ENCODE measurements around the gene MYLK. TPM values are rescaled to one million over a fixed set of nuclear protein-coding genes. Genes with fewer than 3 reads are reported as not detected.
A peak's percentile ranks its signal among the peaks of the same experiment; 100 is the strongest.

Gene MYLK
- total RNA-seq, 2 experiments from 2014 or later = 0.22 TPM; not detected in 1

- Mint-ChIP-seq H3K9me3 (no peaks in the 10 kb centered on the region), H3K36me3 (ENCODE audit: low read depth) (no peaks in the 10 kb centered on the region), H3K27ac (no peak overlapping the region), H3K4me3 (no peak overlapping the region), H3K4me1 (ENCODE audit: low read depth) (no peaks in the 10 kb centered on the region), H3K27me3 (no peaks in the 10 kb centered on the region)
- Histone ChIP-seq H3K27me3 (ENCODE audit: control insufficient read depth in 1 of 2, insufficient read depth in 2 of 2, low read length in 2 of 2) (peaks cover 0 to 5% of the 10 kb centered on the region in 2 experiments), H3K9me3 (ENCODE audit: control insufficient read depth in 1 of 2, insufficient read depth in 1 of 2, low read length in 2 of 2) (no peaks in the 10 kb centered on the region), H3K4me1 (ENCODE audit: insufficient read depth, low read length) (no peaks in the 10 kb centered on the region), H3K4me3 (ENCODE audit: low read length) (no peak overlapping the region), H3K27ac (ENCODE audit: low read depth in 1 of 2, low read length in 2 of 2) (no peak overlapping the region), H3K36me3 (ENCODE audit: insufficient read depth, low read length) (no peaks in the 10 kb centered on the region)
- intact Hi-C loops (cut with DNase I, micrococcal nuclease) = no loop called here
- CTCF ChIA-PET = no interaction called here
- TF ChIP-seq CTCF (IDR thresholded peaks at IDR 0.05) = no peak
- ATAC-seq (ENCODE audit: poor library complexity) = no peak
- POLR2A ChIA-PET = no interaction called here
- peak in 2 of 14 experiments; percentile 9 to 24 for DNase-seq
Measured at GRCh38 chr3:123688241-123688747, 195.8 kb downstream of the MYLK start.

GRCh38 chr3:123687286-123687685, 196.8 kb downstream of the MYLK start:
- no peak overlapping the region for H3K4me3 Mint-ChIP-seq
- intact Hi-C loops (cut with DNase I, micrococcal nuclease) = no loop called here
- ATAC-seq (ENCODE audit: poor library complexity) (no peak), DNase-seq (no peak)
- peaks cover 0 to 5% of the 10 kb centered on the region in 2 experiments for H3K27me3 ChIP-seq (ENCODE audit: control insufficient read depth in 1 of 2, insufficient read depth in 2 of 2, low read length in 2 of 2)
- H3K27ac Mint-ChIP-seq = no peak overlapping the region
- no peaks in the 10 kb centered on the region for H3K4me1 Mint-ChIP-seq (ENCODE audit: low read depth)
- CTCF ChIA-PET = no interaction called here
- POLR2A ChIA-PET = no interaction called here
- H3K36me3 Mint-ChIP-seq (ENCODE audit: low read depth) = no peaks in the 10 kb centered on the region
- no peak overlapping the region for H3K4me3 ChIP-seq (ENCODE audit: low read length)
- no peaks in the 10 kb centered on the region for H3K36me3 ChIP-seq (ENCODE audit: insufficient read depth, low read length)
- H3K27me3 Mint-ChIP-seq = no peaks in the 10 kb centered on the region
- no peak overlapping the region for H3K27ac ChIP-seq (ENCODE audit: low read depth in 1 of 2, low read length in 2 of 2)
- no peak for TF ChIP-seq CTCF (IDR thresholded peaks at IDR 0.05)
- no peaks in the 10 kb centered on the region for H3K4me1 ChIP-seq (ENCODE audit: insufficient read depth, low read length)
- H3K9me3 ChIP-seq (ENCODE audit: control insufficient read depth in 1 of 2, insufficient read depth in 1 of 2, low read length in 2 of 2) = no peaks in the 10 kb centered on the region
- H3K9me3 Mint-ChIP-seq = no peaks in the 10 kb centered on the region

- Histone ChIP-seq H3K36me3 (ENCODE audit: insufficient read depth, low read length) (no peaks in the 10 kb centered on the region), H3K27ac (ENCODE audit: low read depth in 1 of 2, low read length in 2 of 2) (no peak overlapping the region), H3K9me3 (ENCODE audit: control insufficient read depth in 1 of 2, insufficient read depth in 1 of 2, low read length in 2 of 2) (no peaks in the 10 kb centered on the region), H3K4me1 (ENCODE audit: insufficient read depth, low read length) (no peaks in the 10 kb centered on the region), H3K4me3 (ENCODE audit: low read length) (no peak overlapping the region), H3K27me3 (ENCODE audit: control insufficient read depth in 1 of 2, insufficient read depth in 2 of 2, low read length in 2 of 2) (peaks cover 0 to 5% of the 10 kb centered on the region in 2 experiments)
- Mint-ChIP-seq H3K9me3 (no peaks in the 10 kb centered on the region), H3K27ac (no peak overlapping the region), H3K4me3 (no peak overlapping the region), H3K36me3 (ENCODE audit: low read depth) (no peaks in the 10 kb centered on the region), H3K4me1 (ENCODE audit: low read depth) (no peaks in the 10 kb centered on the region), H3K27me3 (no peaks in the 10 kb centered on the region)
- ChIA-PET POLR2A (no interaction called here), CTCF (no interaction called here)
- ATAC-seq (ENCODE audit: poor library complexity) (no peak), DNase-seq (no peak)
- intact Hi-C loops (cut with DNase I, micrococcal nuclease) = no loop called here
- TF ChIP-seq CTCF (IDR thresholded peaks at IDR 0.05) = no peak
Measured at GRCh38 chr3:123686251-123686650, 197.9 kb downstream of the MYLK start.
